Testis (tissue), 2 donors: ENCODE data around the gene SLC38A7.

Experiments used
- POLR2A ChIP-seq: fragments of 450-650 bp; IDR thresholded peaks from one replicate; pipeline ENCODE4 v1.6.1; 2017; ENCODE audit warnings: antibody characterized with exemption, mild to moderate bottlenecking, moderate library complexity
- TF ChIP-seq, protein P1 (sequence below), 3 experiments: fragments of 450-650 bp in 2 of 3; fragments of 200-600 bp in 1 of 3; sonication (generic) in 1 of 3; IDR thresholded peaks; one replicate each; pipeline ENCODE4 v1.5.1; 2016 to 2019; ENCODE audit warnings: antibody characterized with exemption in 3 of 3, mild to moderate bottlenecking in 2 of 3, moderate library complexity in 1 of 3

DNA sequence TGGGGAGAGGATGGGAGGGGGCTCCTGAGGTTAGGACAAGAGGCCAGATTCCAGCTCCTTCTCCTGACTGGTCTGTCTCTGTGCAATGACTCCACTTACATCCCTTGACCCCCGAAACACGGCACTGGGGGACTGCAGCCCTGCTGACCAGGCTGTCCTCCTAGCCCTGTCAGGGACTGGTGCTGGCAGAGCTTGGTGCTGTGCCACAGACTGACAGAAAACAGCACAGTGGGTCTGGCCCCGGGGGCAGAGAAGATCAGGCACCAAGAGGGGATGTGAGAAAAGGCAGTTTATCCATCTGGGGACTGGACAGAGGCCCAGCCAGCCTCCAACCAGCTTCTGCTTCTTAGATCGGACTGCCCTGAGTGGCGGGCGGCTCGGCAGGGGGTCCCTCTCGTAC is 19.4 kb downstream of the SLC38A7 start:
- TF ChIP-seq, protein P1, sequence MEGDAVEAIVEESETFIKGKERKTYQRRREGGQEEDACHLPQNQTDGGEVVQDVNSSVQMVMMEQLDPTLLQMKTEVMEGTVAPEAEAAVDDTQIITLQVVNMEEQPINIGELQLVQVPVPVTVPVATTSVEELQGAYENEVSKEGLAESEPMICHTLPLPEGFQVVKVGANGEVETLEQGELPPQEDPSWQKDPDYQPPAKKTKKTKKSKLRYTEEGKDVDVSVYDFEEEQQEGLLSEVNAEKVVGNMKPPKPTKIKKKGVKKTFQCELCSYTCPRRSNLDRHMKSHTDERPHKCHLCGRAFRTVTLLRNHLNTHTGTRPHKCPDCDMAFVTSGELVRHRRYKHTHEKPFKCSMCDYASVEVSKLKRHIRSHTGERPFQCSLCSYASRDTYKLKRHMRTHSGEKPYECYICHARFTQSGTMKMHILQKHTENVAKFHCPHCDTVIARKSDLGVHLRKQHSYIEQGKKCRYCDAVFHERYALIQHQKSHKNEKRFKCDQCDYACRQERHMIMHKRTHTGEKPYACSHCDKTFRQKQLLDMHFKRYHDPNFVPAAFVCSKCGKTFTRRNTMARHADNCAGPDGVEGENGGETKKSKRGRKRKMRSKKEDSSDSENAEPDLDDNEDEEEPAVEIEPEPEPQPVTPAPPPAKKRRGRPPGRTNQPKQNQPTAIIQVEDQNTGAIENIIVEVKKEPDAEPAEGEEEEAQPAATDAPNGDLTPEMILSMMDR (IDR thresholded peaks at IDR 0.05): no peak
- TF ChIP-seq POLR2A: no peak
